ENCODE results near the gene GPR132. TPM values are rescaled to one million over a fixed set of nuclear protein-coding genes. Genes with fewer than 3 reads are reported as not detected.
A peak's percentile ranks its signal among the peaks of the same experiment; 100 is the strongest.

The GPR132 gene
- total and polyA plus RNA-seq, 11 donors, result 0.27 to 5.3 (median 0.75) TPM

DNA sequence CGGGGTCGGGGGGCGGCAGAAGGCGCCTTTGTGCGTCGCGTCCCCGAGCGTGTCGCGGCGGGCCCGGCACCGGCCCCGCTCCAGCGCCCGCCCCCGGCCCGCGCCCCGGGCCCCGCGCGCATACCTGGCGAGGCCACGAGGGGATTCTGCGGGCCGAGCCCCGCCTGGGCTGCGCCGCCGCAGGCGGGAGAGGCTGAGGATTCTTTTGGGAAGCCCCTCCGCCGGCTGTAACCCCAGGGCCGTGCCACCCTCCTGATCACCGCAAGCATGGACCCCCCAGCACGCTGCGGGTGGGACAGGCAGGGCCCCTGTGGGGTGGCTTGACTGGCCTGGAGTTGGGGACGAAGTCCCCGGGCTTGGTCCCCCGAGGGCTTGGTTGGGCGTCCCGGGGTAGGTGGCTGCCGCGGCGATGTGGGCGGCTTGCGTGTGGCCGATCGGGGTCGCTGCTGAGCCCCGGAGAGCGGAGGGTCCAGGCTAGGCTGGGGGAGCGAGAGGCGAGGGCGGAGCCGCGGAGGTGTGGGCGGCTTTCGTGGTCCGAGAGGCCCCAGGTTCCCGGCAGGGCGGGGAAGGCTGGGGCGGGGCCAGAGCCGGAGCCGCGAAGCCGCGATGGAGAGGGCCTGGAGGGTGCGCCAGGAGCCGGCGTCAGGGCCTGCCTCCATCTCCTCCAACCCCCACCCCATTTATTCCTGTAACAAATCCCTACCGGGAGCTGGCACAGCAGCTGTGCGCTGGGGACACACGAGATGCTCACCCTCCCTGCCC is 28.4 kb upstream of the GPR132 start:
- 0 to 1% (median 1%) methylated on average over 19 to 76 of the region's 76 CpGs for WGBS, 4 donors
- Histone ChIP-seq H3K9me3 (no peaks in the 10 kb centered on the region), H3K36me3 (no peaks in the 10 kb centered on the region), H3K27ac (peak overlapping the region; percentile 16 to 95 (median 86)), H3K27me3 (no peaks in the 10 kb centered on the region), H3K4me1 (peaks cover 7 to 47% (median 36%) of the 10 kb centered on the region in 12 donors), H3K4me3 (peak overlapping the region; percentile 37 to 87 (median 76))
- TF ChIP-seq, protein P1, sequence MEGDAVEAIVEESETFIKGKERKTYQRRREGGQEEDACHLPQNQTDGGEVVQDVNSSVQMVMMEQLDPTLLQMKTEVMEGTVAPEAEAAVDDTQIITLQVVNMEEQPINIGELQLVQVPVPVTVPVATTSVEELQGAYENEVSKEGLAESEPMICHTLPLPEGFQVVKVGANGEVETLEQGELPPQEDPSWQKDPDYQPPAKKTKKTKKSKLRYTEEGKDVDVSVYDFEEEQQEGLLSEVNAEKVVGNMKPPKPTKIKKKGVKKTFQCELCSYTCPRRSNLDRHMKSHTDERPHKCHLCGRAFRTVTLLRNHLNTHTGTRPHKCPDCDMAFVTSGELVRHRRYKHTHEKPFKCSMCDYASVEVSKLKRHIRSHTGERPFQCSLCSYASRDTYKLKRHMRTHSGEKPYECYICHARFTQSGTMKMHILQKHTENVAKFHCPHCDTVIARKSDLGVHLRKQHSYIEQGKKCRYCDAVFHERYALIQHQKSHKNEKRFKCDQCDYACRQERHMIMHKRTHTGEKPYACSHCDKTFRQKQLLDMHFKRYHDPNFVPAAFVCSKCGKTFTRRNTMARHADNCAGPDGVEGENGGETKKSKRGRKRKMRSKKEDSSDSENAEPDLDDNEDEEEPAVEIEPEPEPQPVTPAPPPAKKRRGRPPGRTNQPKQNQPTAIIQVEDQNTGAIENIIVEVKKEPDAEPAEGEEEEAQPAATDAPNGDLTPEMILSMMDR (IDR thresholded peaks at IDR 0.05), result peak in 11 of 12 donors; percentile 31 to 68 (median 53)
- no peak for TF ChIP-seq POLR2A (IDR thresholded peaks at IDR 0.05)
- intact Hi-C loops (cut with DNase I), result loop anchor here (2.0 to 10.0 kb wide), 16 partner anchors 59 to 431 kb away; partner anchors contain the start of genes JAG2 (in 6 of the 10) and TMEM121 (in 2 of the 10)
- ATAC-seq (peak in 3 of 4 donors; percentile 33 to 48 (median 45)), DNase-seq (peak; percentile 67 to 87 (median 81))

DNA sequence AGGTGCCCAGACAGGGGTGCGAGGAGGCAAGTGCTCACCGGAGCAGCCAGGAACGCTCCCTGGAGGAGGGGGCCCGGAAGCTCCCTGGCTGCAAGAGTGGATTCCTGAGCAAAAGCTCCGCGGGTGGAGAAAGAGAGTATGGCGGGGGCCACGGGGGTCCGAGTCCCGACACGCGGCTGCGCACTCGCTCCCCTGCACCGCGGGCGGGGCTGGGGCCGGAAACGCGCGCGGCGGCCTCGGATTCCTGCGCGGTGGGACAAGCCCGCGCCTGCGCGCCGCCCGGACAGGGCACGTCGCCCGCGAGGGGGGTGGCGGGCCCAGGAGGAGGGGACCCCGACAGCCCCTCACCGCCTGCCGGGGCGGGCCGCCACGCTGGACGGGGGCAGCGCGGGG is 27.8 kb upstream of the GPR132 start:
- Histone ChIP-seq H3K9me3 (no peaks in the 10 kb centered on the region), H3K27me3 (peaks cover 0 to 4% (median 0%) of the 10 kb centered on the region in 9 donors), H3K27ac (peak overlapping the region; percentile 16 to 95 (median 86)), H3K36me3 (no peaks in the 10 kb centered on the region), H3K4me3 (peak overlapping the region; percentile 37 to 87 (median 76)), H3K4me1 (peaks cover 7 to 53% (median 41%) of the 10 kb centered on the region in 12 donors)
- WGBS, 4 donors, result 2 to 20% (median 6%) methylated on average over 1 to 46 of the region's 46 CpGs
- DNase-seq (peak; percentile 65 to 86 (median 78)), ATAC-seq (peak in 2 of 4 donors; percentile 16 to 51)
- intact Hi-C loops (cut with DNase I), result loop anchor here (2.0 to 10.0 kb wide), 15 partner anchors 59 to 432 kb away; partner anchors contain the start of genes JAG2 (in 6 of the 10) and TMEM121 (in 2 of the 10)
- TF ChIP-seq, protein P1 (IDR thresholded peaks at IDR 0.05), result no peak
- TF ChIP-seq POLR2A (IDR thresholded peaks at IDR 0.05), result peak in 1 of 2 donors; percentile 46

DNA sequence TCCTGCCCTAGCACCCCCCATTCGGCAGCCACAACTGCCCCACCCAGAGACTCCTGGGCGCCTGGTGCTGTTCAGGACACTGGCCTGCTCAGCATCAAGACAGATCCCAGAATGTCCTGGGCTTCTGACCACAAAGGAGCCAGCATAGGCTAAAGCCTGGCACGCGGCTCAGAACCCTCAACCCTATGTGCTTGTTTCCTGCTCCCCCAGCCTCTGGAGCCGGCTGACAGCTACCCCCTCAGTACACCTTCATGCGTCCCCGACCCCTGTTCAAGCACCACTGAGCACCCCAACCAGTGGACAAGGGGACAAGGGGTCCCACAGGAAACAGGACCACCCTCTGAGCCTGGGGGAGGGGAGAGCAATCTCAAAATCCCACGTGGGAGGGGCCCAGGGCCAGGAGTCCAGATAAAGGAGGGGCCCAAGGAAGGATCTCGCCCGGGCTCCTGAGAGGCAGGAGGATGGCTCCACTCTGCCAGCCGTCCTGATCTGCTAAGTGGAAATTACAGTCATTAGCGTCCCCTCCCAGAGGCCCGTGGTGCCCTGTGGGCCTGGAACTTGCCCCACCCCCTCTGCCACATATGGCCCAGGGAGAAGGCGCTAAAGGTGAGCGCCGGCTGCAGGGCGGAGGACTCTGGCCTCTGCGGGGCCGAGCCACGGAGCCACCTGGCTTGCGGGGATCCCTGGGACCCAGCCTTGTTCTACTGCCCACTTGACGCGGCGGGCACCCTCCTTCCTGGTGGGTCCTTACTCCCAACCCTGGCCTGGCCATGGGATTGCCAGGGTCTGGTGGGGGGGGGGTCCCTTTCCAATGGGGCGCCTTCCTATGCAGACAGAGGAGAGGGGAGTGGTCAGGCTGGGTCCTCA is 27.2 kb upstream of the GPR132 start:
- ATAC-seq, result peak in 3 of 4 donors; percentile 1 to 6 (median 4)
- Histone ChIP-seq H3K9me3 (no peaks in the 10 kb centered on the region), H3K4me3 (peak overlapping the region; percentile 37 to 87 (median 76)), H3K27me3 (peaks cover 0 to 11% (median 0%) of the 10 kb centered on the region in 9 donors), H3K4me1 (peaks cover 10 to 59% (median 47%) of the 10 kb centered on the region in 12 donors), H3K27ac (peak overlapping the region; percentile 16 to 95 (median 86)), H3K36me3 (no peaks in the 10 kb centered on the region)
- intact Hi-C loops (cut with DNase I), result loop anchor here (2.0 to 10.0 kb wide), 15 partner anchors 60 to 432 kb away; partner anchors contain the start of genes JAG2 (in 6 of the 10) and TMEM121 (in 2 of the 10)
- WGBS, 4 donors, result 48 to 59% (median 51%) methylated on average over 12 to 25 of the region's 25 CpGs
- TF ChIP-seq POLR2A (IDR thresholded peaks at IDR 0.05), result no peak
- TF ChIP-seq, protein P1 (IDR thresholded peaks at IDR 0.05), result no peak
- DNase-seq, result peak in 4 of 5 donors; percentile 28 to 56 (median 40)

All from heart left ventricle (tissue), 16 donors.